GM10266 (cell line): Measurements from ENCODE around the gene CRLF2.
"Not testable (repeated sequence)": the region's sequence is repeated elsewhere in the genome, so short reads cannot be mapped to it uniquely, and the experiment has no call there.

Experiments used
- DNase-seq: peaks from one replicate; pipeline ENCODE4 v3.0.0; 2012; ENCODE audit errors: extremely low spot score
- TF ChIP-seq, protein P1 (sequence below): IDR thresholded peaks from 2 replicates; pipeline ENCODE4 v1.5.1; 2012; ENCODE audit warnings: mild to moderate bottlenecking, low read depth; ENCODE audit not compliant: control insufficient read depth, insufficient read depth; ENCODE audit errors: missing control alignments

Gene CRLF2

DNA sequence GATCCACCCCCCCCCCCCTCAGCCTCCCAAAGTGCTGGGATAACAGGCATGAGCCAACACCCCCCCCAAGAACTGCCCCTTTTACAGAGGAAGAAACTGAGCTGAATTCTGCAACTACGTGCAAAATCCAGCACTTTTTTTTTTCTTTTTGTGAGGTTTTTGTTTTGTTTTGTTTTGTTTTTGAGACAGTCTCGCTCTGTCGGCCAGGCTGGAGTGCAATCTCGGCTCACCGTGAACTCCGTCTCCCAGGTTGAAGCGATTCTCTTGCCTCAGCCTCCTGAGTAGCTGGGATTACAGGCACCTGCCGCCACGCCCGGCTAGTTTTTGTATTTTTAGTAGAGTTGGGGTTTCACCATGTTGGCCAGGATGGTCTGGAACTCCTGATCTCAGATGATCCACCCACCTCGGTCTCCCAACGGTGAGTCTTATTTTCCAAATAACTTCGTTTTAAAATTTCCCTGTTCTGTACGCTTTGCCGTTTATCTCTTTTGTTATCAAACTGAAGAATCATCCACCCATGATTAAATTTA, 4.9 kb downstream of the CRLF2 start:
- TF ChIP-seq, protein P1, sequence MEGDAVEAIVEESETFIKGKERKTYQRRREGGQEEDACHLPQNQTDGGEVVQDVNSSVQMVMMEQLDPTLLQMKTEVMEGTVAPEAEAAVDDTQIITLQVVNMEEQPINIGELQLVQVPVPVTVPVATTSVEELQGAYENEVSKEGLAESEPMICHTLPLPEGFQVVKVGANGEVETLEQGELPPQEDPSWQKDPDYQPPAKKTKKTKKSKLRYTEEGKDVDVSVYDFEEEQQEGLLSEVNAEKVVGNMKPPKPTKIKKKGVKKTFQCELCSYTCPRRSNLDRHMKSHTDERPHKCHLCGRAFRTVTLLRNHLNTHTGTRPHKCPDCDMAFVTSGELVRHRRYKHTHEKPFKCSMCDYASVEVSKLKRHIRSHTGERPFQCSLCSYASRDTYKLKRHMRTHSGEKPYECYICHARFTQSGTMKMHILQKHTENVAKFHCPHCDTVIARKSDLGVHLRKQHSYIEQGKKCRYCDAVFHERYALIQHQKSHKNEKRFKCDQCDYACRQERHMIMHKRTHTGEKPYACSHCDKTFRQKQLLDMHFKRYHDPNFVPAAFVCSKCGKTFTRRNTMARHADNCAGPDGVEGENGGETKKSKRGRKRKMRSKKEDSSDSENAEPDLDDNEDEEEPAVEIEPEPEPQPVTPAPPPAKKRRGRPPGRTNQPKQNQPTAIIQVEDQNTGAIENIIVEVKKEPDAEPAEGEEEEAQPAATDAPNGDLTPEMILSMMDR, result no peak
- DNase-seq, result no peak

- TF ChIP-seq, protein P1, result no peak
- DNase-seq, result no peak
Observed at GRCh38 chrX:1205681-1206611, 6.5 kb downstream of the CRLF2 start.

DNA sequence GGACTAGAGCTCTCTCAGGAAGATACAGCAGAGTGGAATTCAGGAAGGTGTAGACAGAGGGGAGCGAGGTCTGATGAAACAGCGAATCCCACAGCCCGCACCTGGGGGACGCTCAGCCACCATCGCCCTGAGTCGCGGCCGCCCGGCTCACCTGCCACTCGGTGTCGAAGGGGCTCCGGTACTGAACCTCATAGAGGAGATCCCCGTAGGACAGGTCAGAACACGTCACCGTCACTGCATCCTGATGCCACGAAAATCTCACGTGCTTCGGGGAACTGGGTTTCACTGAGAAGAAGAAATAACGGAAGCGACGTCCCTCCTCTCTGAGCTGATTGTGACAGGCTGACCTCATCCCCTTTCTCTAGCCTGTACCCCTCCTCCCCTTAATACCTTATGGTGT, 10.2 kb downstream of the CRLF2 start:
- TF ChIP-seq, protein P1, result no peak
- no peak for DNase-seq

GRCh38 chrX:1196436-1196835, 16.0 kb downstream of the CRLF2 start:
- TF ChIP-seq, protein P1, result no peak
- no peak for DNase-seq

GRCh38 chrX:1192196-1192595, 20.3 kb downstream of the CRLF2 start:
- not testable (repeated sequence) for DNase-seq

DNA sequence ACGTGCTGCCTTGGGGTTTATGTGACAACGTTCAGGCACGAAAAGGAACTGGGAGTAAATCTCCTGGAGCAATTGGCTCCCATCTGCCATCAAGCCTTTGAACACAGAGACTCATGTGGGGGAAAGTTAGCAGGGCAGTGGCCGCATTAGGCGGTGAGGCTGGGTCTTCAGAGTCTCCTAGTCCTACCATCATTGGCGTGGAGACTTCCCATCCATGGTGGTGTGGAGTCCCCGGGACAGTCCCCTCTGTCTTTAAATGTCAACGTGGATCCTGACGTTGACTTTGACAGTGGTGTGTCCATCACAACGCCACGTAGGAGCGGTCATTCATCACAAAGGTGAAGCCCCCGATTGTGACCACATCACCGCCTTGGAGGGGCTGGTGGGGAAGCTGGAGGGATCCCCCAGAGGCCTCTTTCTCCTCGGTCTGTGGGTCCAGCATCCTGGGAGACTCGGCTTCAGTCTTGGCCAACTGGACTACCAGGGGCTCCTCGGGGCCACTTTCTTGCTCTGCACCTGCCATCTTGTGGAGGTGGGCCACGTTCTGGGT, 21.8 kb downstream of the CRLF2 start:
- TF ChIP-seq, protein P1, result no peak
- DNase-seq, result no peak

- no peak for DNase-seq
- TF ChIP-seq, protein P1, result no peak
Observed at GRCh38 chrX:1185561-1185960, 26.9 kb downstream of the CRLF2 start.
